Glutamatergic neuron (in vitro differentiated cells): ENCODE measurements around the gene CTPS2. TPM values are rescaled to one million over a fixed set of nuclear protein-coding genes. Genes with fewer than 3 reads are reported as not detected.
"Not testable (repeated sequence)": the region's sequence is repeated elsewhere in the genome, so short reads cannot be mapped to it uniquely, and the experiment has no call there.

Experiments used
- DNase-seq: peaks from one replicate; pipeline ENCODE4 v3.0.0; 2022
- H3K27ac Mint-ChIP-seq: one replicate; pipeline ENCODE4 v1.8.0; 2020; ENCODE audit warnings: mild to moderate bottlenecking, mixed read lengths, inconsistent platforms; ENCODE audit not compliant: unreplicated experiment
- H3K27me3 Mint-ChIP-seq: one replicate; pipeline ENCODE4 v1.8.0; 2020; ENCODE audit warnings: mild to moderate bottlenecking, moderate library complexity, mixed read lengths, inconsistent platforms; ENCODE audit not compliant: unreplicated experiment
- H3K36me3 Mint-ChIP-seq: one replicate; pipeline ENCODE4 v1.8.0; 2020; ENCODE audit warnings: mild to moderate bottlenecking, mixed read lengths, inconsistent platforms; ENCODE audit not compliant: unreplicated experiment
- H3K4me1 Mint-ChIP-seq: one replicate; pipeline ENCODE4 v1.8.0; 2020; ENCODE audit warnings: mild to moderate bottlenecking, low read depth, mixed read lengths, inconsistent platforms; ENCODE audit not compliant: unreplicated experiment
- H3K4me3 Mint-ChIP-seq: one replicate; pipeline ENCODE4 v1.8.0; 2020; ENCODE audit warnings: mild to moderate bottlenecking, mixed read lengths, inconsistent platforms; ENCODE audit not compliant: unreplicated experiment
- H3K9me3 Mint-ChIP-seq: one replicate; pipeline ENCODE4 v1.8.0; 2020; ENCODE audit warnings: mild to moderate bottlenecking, moderate library complexity, mixed read lengths, inconsistent platforms; ENCODE audit not compliant: unreplicated experiment
- CTCF ChIP-seq: fragments of 200-600 bp; sonication (generic); IDR thresholded peaks from one replicate; pipeline ENCODE4 v1.5.0; 2021; ENCODE audit not compliant: partially characterized antibody, unreplicated experiment
- total RNA-seq: library from RNA; stranded (reverse); fragmentation: NEBNext Ultra II Directional; extraction: Animal tissue kit (Norgen Biotek cat#: 25700); gene quantifications from one replicate; pipeline ENCODE4 v1.2.1, GENCODE V29; 2021; ENCODE audit not compliant: unreplicated experiment

The CTPS2 gene
- total RNA-seq, 1 donor from 2014 or later: 29.0 TPM

GRCh38 chrX:16628946-16629595 is 83.4 kb downstream of the CTPS2 start:
- no peak overlapping the region for H3K27ac Mint-ChIP-seq
- H3K36me3 Mint-ChIP-seq: no peaks in the 10 kb centered on the region
- no peak for DNase-seq
- no peak for TF ChIP-seq CTCF
- H3K4me1 Mint-ChIP-seq: peaks cover 4% of the 10 kb centered on the region
- H3K4me3 Mint-ChIP-seq: no peak overlapping the region
- H3K9me3 Mint-ChIP-seq: no peaks in the 10 kb centered on the region
- H3K27me3 Mint-ChIP-seq: no peaks in the 10 kb centered on the region

GRCh38 chrX:16628511-16628910 is 84.0 kb downstream of the CTPS2 start:
- not testable (repeated sequence) for H3K4me1 Mint-ChIP-seq, H3K36me3 Mint-ChIP-seq, H3K27me3 Mint-ChIP-seq, DNase-seq, H3K9me3 Mint-ChIP-seq, H3K4me3 Mint-ChIP-seq, H3K27ac Mint-ChIP-seq

GRCh38 chrX:16619024-16619423 is 93.4 kb downstream of the CTPS2 start:
- TF ChIP-seq CTCF: no peak
- Mint-ChIP-seq H3K27me3 (peaks cover 2% of the 10 kb centered on the region), H3K4me1 (no peaks in the 10 kb centered on the region), H3K9me3 (no peaks in the 10 kb centered on the region), H3K4me3 (no peak overlapping the region), H3K36me3 (no peaks in the 10 kb centered on the region), H3K27ac (no peak overlapping the region)
- no peak for DNase-seq

- TF ChIP-seq CTCF: no peak
- Mint-ChIP-seq H3K4me1 (no peaks in the 10 kb centered on the region), H3K27me3 (peaks cover 2% of the 10 kb centered on the region), H3K9me3 (no peaks in the 10 kb centered on the region), H3K4me3 (no peak overlapping the region), H3K36me3 (no peaks in the 10 kb centered on the region), H3K27ac (no peak overlapping the region)
- no peak for DNase-seq
Observed at GRCh38 chrX:16618422-16618821, 94.0 kb downstream of the CTPS2 start.

GRCh38 chrX:16617382-16617781 is 95.1 kb downstream of the CTPS2 start:
- Mint-ChIP-seq H3K36me3 (no peaks in the 10 kb centered on the region), H3K4me3 (no peak overlapping the region), H3K27ac (no peak overlapping the region), H3K4me1 (no peaks in the 10 kb centered on the region), H3K9me3 (peaks cover 3% of the 10 kb centered on the region), H3K27me3 (peaks cover 4% of the 10 kb centered on the region)
- no peak for TF ChIP-seq CTCF
- no peak for DNase-seq
